ENCODE results near the gene ACTC1.

DNA sequence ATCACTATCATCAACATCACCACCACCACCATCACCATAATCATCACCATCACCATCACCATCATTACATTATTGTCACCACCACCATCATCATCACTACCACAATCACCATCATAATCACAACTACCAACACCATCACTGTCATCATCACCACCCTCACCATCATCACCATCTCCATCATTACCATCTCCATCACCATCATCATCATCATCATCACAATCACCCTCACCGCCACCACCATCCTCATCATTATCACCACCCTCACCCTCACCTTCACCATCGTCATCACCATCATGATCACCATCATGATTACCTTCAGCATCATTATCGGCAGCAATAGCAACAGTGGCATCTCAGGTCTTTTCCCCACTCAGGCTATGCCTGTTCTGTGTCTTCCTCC lies 42.9 kb upstream of the ACTC1 start:
- TF ChIP-seq, protein P1, sequence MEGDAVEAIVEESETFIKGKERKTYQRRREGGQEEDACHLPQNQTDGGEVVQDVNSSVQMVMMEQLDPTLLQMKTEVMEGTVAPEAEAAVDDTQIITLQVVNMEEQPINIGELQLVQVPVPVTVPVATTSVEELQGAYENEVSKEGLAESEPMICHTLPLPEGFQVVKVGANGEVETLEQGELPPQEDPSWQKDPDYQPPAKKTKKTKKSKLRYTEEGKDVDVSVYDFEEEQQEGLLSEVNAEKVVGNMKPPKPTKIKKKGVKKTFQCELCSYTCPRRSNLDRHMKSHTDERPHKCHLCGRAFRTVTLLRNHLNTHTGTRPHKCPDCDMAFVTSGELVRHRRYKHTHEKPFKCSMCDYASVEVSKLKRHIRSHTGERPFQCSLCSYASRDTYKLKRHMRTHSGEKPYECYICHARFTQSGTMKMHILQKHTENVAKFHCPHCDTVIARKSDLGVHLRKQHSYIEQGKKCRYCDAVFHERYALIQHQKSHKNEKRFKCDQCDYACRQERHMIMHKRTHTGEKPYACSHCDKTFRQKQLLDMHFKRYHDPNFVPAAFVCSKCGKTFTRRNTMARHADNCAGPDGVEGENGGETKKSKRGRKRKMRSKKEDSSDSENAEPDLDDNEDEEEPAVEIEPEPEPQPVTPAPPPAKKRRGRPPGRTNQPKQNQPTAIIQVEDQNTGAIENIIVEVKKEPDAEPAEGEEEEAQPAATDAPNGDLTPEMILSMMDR (IDR thresholded peaks at IDR 0.05) = no peak
- TF ChIP-seq POLR2A (IDR thresholded peaks at IDR 0.05) = no peak
